ENCODE results near the gene CFAP61. TPM values are rescaled to one million over a fixed set of nuclear protein-coding genes. Genes with fewer than 3 reads are reported as not detected.
"Not testable (repeated sequence)": the region's sequence is repeated elsewhere in the genome, so short reads cannot be mapped to it uniquely, and the experiment has no call there.

The CFAP61 gene
- total RNA-seq, 1 donor from 2014 or later = not detected

DNA sequence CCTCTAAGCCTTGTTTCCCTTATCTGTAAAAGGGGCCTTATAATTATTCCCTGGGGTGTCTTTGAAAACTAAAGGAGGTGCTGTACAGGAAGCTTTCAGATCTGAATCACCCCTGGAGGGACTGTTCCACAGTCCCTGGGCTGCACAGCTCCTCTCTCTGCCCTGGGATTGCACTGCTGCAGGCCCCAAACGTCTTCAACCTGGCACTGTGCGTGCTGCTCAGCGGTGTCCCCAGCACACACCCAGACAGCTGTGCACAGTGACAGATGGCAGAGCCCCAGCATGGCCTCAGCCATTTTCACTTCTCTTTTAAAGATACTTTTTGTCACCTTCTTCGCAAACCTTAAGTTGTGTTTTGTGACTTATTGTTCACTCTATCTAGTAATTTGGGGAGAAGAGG, 264.9 kb downstream of the CFAP61 start:
- ATAC-seq = no peak
- DNase-seq (ENCODE audit: low spot score) = no peak

DNA sequence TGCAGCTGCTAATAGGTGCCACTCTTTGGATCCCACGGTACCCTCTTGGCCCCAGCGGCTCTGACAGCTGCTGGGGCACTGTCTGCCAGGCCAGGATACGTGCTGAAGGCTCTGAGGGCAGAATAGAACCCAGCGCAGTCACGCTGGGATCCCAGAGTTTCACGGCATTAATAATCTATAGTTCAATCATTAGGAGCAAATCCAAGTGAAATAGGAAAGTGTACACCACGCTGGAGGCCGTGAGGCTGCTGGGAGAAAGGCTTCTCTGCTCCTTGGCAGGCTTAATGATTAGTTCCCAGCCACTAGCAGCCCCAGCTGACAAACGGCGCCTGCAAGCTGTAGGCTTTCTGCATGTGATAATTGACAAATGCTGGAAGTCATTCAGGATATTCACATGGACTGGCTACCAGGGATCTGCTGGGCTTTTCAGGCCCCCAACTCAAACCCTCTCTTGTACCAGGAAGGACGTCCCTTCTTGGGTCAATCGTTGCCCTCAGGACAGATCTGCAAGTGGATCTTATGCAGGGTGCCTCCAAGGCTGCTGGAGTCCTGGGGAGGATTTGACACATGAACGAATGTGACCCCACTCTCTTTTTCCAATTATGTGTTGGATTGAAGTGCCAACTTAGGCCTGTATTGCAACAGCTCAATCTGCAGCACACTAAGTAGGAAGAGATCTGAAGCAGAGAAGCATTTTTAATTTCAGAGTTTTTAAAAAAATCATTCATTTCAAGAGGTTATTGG, 265.5 kb downstream of the CFAP61 start:
- no peak for DNase-seq (ENCODE audit: low spot score)
- no peak for ATAC-seq

GRCh38 chr20:20318365-20319161, 266.2 kb downstream of the CFAP61 start:
- ATAC-seq = no peak
- DNase-seq (ENCODE audit: low spot score) = no peak

DNA sequence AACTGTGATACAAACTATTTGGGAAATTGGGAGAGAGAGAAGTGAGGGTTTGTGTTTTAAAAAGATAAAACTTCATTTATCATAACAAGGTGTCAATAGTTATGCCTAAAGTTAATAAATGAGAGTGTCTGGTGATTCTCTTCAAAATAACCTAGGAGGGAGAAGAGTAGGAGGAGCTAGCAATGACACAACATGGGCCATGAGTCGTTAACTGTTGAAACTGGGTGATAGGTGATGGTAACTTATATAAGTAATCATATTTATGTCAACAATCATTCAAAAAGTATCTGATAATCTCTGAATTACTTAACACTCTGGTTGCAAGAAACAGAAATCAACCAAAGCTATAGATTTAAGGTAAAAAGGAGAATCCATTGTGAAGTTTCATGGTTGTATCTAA, 268.8 kb downstream of the CFAP61 start:
- DNase-seq (ENCODE audit: low spot score) (no peak), ATAC-seq (no peak)

GRCh38 chr20:20321917-20322316, 269.6 kb downstream of the CFAP61 start:
- ATAC-seq (no peak), DNase-seq (ENCODE audit: low spot score) (no peak)

- DNase-seq (ENCODE audit: low spot score) = no peak
- ATAC-seq = no peak
These were observed 270.6 kb downstream of the CFAP61 start for GRCh38 chr20:20322912-20323311.

GRCh38 chr20:20327746-20328145, 275.4 kb downstream of the CFAP61 start:
- DNase-seq (ENCODE audit: low spot score) (no peak), ATAC-seq (no peak)

DNA sequence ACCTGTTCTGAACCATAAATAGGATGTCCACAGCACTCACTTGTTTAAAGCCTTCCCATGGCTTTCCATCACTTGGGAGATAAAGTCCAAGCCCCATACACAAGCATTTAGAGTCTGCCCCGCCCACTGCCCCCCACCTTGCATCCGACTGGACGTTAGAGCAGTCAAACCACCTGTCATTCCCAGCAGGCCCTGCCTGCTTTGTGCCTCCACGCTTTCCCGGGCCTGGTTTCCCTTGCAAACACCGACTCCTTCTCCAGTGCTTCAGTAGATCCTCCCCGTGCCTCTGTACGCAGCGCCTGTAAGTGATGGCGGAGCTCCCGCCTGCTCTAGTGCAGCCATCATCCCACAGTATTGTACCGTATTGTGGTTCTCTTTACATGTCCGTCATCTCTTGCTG, 277.2 kb downstream of the CFAP61 start:
- ATAC-seq = no peak
- no peak for DNase-seq (ENCODE audit: low spot score)

DNA sequence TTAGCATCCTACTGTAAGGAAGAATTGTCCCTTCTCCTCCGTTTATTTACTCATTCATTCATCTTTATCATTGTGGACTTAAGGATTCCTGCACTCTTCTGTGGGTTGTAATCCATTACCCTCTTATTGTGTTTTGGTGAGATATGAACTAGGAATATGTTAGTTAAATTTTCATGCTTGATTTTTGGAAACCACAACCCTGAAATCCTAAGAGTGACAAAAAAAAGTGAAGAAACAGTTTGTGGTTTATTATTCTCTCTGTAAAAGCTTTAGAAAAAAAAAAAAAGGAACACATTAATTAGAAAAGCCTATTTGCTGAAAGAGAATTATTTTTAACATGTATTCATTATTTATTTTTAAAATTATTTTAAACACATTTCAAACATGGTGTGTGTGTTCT, 278.8 kb downstream of the CFAP61 start:
- ATAC-seq (no peak), DNase-seq (ENCODE audit: low spot score) (no peak)

DNA sequence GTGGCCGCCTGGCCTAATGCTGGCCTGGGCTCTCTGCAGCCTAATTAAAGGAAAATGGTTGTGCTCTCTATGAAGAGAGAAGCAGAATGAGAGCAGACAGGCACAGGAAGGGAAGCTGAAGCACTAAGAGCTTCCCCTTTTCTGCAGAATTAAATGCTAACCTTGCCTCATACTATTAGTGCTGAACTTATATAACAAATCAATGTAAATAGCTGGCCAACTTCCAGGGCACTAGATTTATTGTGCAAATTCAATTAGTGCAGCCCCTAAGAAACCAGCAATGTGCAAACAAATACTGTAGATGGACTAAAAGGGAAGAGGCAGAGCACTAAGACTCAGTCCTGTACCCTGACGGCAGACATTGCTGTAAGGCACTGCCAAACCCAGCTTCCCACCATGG, 279.5 kb downstream of the CFAP61 start:
- DNase-seq (ENCODE audit: low spot score) (no peak), ATAC-seq (no peak)

- DNase-seq (ENCODE audit: low spot score) (no peak), ATAC-seq (no peak)
These were observed 281.5 kb downstream of the CFAP61 start for GRCh38 chr20:20333866-20334265.

DNA sequence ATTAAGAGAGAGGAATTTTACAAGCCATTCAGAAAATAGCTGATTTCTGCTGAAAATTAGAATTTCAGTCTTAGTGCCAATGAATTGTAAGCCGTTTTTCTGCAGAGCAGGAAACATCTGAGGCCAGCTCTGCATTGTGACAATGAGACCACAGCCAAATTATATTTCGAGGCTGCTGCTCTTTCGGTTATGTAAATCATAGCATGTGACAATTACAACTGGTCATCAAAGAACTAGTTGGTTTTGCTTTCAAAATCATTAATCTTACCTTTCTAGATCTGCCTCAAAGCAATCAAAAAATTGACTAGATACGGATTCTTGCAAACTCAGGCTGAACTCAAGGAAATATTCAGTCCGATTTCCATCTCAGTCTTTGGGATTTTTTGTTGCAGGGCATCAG, 282.2 kb downstream of the CFAP61 start:
- ATAC-seq = no peak

DNA sequence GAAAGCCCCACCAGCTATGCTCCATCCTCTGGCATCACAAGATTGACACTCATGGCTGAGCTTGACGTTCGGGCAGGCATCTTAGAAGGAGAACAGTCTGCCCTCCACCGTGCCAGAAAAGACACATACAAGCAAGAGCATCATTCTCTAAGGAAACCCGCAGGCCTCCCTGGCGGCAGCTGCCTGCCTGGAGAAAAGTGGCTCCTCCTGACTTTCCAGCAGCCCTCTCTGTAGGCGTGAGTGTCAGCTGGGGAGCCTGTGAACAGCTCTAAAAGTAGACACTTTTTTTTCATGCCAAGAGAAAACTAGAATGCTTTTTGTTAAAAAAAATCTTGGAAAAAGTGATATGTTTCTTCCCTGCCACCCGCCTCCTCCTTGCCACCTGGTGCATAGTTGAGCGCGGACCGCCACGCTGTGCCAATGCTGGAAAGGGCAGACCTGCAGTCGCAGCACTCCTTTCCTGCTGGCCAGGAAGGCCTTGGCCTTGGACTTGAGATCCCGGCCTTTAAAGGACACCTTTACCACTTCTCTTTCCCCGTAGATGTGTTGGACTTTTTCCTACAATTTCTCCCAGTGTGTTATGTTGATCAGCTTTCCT, 285.9 kb downstream of the CFAP61 start:
- ATAC-seq (no peak), DNase-seq (ENCODE audit: low spot score) (no peak)

More for the DNA sequence above, 282.2 kb downstream of the CFAP61 start:
- DNase-seq (ENCODE audit: low spot score) = no peak

- DNase-seq (ENCODE audit: low spot score) (no peak), ATAC-seq (no peak)
These were observed 288.1 kb downstream of the CFAP61 start for GRCh38 chr20:20340443-20340842.

- ATAC-seq = no peak
These were observed 289.0 kb downstream of the CFAP61 start for GRCh38 chr20:20341371-20341770.

GRCh38 chr20:20342066-20342465, 289.7 kb downstream of the CFAP61 start:
- DNase-seq (ENCODE audit: low spot score) (no peak), ATAC-seq (no peak)

More at GRCh38 chr20:20341371-20341770, 289.0 kb downstream of the CFAP61 start:
- no peak for DNase-seq (ENCODE audit: low spot score)

- no peak for DNase-seq (ENCODE audit: low spot score)
- no peak for ATAC-seq
These were observed 291.6 kb downstream of the CFAP61 start for GRCh38 chr20:20343932-20344331.

GRCh38 chr20:20344476-20344875, 292.1 kb downstream of the CFAP61 start:
- ATAC-seq (no peak), DNase-seq (ENCODE audit: low spot score) (no peak)

DNA sequence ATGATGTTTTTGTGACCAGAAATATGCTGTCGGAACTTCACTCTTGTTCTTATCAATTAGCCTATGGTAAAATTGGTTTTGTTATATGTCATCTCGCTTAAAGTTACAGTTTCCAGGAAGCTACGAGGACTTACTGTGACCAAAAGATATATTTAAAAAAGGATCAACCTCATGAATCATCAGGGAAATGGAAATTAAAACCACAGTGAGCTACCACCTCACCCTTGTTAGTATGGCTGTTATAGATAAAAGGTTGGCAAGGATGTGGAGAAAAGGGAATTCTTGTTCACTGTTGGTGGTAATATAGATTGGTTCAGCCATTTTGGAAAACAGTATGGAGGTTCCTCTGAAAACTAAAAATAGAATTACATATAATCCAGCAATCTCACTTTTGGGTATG, 301.2 kb downstream of the CFAP61 start:
- no peak for ATAC-seq

GRCh38 chr20:20355503-20355902, 303.2 kb downstream of the CFAP61 start:
- not testable (repeated sequence) for DNase-seq (ENCODE audit: low spot score); ATAC-seq

More for the DNA sequence above, 301.2 kb downstream of the CFAP61 start:
- DNase-seq (ENCODE audit: low spot score) = no peak

GRCh38 chr20:20358801-20359200, 306.5 kb downstream of the CFAP61 start:
- ATAC-seq (no peak), DNase-seq (ENCODE audit: low spot score) (no peak)

DNA sequence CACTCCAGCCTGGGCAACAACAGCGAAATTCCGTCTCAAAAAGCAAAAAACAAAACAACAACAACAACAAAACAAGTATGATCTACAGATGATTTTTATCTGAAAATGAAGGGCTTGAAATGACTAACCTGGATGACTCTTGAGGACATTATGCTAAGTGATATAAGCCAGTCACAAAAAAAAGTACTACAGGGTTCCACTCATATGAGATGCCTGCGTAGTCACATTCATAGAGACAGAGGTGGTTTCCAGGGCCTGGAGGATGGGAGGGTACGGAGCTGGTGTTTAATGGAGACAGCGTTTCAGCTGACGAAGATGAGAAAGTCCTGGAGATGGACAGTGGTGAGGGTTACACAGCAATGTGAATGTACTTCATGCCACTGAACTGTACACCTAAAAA, 307.3 kb downstream of the CFAP61 start:
- no peak for ATAC-seq
- no peak for DNase-seq (ENCODE audit: low spot score)

All from left lobe of liver (tissue), 2 donors.